HL-60 (cell line): Measurements from ENCODE around the gene C1orf167.

Source experiments
- CTCF ChIP-seq: IDR thresholded peaks from one replicate; pipeline ENCODE4 v1.5.1; 2011; ENCODE audit warnings: low read length, control low read depth, inconsistent platforms; ENCODE audit not compliant: insufficient read depth
- GABPA ChIP-seq: IDR thresholded peaks from 2 replicates; pipeline ENCODE4 v1.6.1; 2012; ENCODE audit warnings: low read depth
- POLR2AphosphoS5 ChIP-seq: IDR thresholded peaks from 2 replicates; pipeline ENCODE4 v1.6.1; 2012; ENCODE audit warnings: low read depth
- REST ChIP-seq: IDR thresholded peaks from 2 replicates; pipeline ENCODE4 v1.6.1; 2012; ENCODE audit warnings: low read depth; ENCODE audit not compliant: insufficient replicate concordance
- SPI1 ChIP-seq: IDR thresholded peaks from 2 replicates; pipeline ENCODE4 v1.6.1; 2012; ENCODE audit warnings: low read depth, mild to moderate bottlenecking, borderline replicate concordance

- TF ChIP-seq REST (no peak), CTCF (no peak), GABPA (no peak), POLR2AphosphoS5 (no peak), SPI1 (no peak)
Observed at GRCh38 chr1:11833900-11834299, 71.9 kb downstream of the C1orf167 start.
